K562 (cell line): ENCODE data around the gene HDAC3. TPM values are rescaled to one million over a fixed set of nuclear protein-coding genes. Genes with fewer than 3 reads are reported as not detected.
A peak's percentile ranks its signal among the peaks of the same experiment; 100 is the strongest.

Experiments used
- ATAC-seq: fragments of 200-7000 bp; cut with Tn5 transposase; 3 replicates; pipeline ENCODE4 v1.9.1; 2020; ENCODE audit warnings: moderate library complexity
- BruUV-seq: library from RNA; stranded (reverse); fragments of 400-500 nt; replicated peaks from 2 replicates; lab custom pipeline; 2021; lab: Mats Ljungman, UMichigan
- CTCF ChIA-PET: fragments of 300-600 bp; formaldehyde crosslinking; extraction: SDS; loops from one replicate; lab custom pipeline; 2021; ENCODE audit warnings: low intra/inter-chr PET ratio; lab: Yijun Ruan, JAX
- POLR2A ChIA-PET: fragments of 300-600, 350-650 bp; sonication (Branson Sonifier 250); formaldehyde crosslinking; extraction: SDS; loops from one replicate; lab custom pipeline; 2021; ENCODE audit warnings: antibody characterized with exemption, inconsistent platforms; lab: Yijun Ruan, JAX
- DNase-seq, 4 experiments: peaks; one replicate each; pipeline versions ENCODE4 v3.0.0 to v3.0.0-alpha.2; 2011 to 2018; ENCODE audit warnings: low spot score in 3 of 4, mixed read lengths in 3 of 4; ENCODE audit errors: extremely low read depth in 1 of 4
- FAIRE-seq: peaks from 2 replicates; lab custom pipeline; 2011; peaks lifted over from hg19 to GRCh38; lab: Jason Lieb, UNC
- H2AFZ ChIP-seq: 2 replicates; pipeline ENCODE4 v1.6.0; 2011; ENCODE audit warnings: low read depth, low read length, control low read depth, inconsistent platforms
- H3K27ac ChIP-seq: fragments of 200-600 bp; 3 replicates; pipeline ENCODE4 v1.8.0; 2011; ENCODE audit warnings: low read depth, mild to moderate bottlenecking, control low read depth, inconsistent platforms, low read length, moderate library complexity, mixed read lengths; ENCODE audit errors: extremely low read depth
- H3K27me3 ChIP-seq, 2 experiments: fragments of 300-600 bp in 1 of 2; 2 replicates in 1 of 2; 3 replicates in 1 of 2; pipeline versions ENCODE4 v1.6.0 to v1.8.0; 2011; ENCODE audit warnings: inconsistent platforms in 2 of 2, low read length in 2 of 2, mild to moderate bottlenecking in 1 of 2, mixed read lengths in 1 of 2, moderate library complexity in 1 of 2; ENCODE audit not compliant: control insufficient read depth in 2 of 2, insufficient read depth in 2 of 2
- H3K36me3 ChIP-seq: fragments of 300-600 bp; 3 replicates; pipeline ENCODE4 v1.8.0; 2011; ENCODE audit warnings: mild to moderate bottlenecking, low read length, inconsistent platforms; ENCODE audit not compliant: control insufficient read depth, insufficient read depth
- H3K4me1 ChIP-seq, 2 experiments: fragments of 200-600 bp in 1 of 2; replicated peaks in 1 of 2; 2 replicates in 1 of 2; 3 replicates in 1 of 2; pipeline versions ENCODE4 v1.5.1 to v1.8.0; 2011; ENCODE audit warnings: inconsistent platforms in 2 of 2, low read length in 2 of 2, mild to moderate bottlenecking in 1 of 2, mixed read lengths in 1 of 2, moderate library complexity in 1 of 2; ENCODE audit not compliant: control insufficient read depth in 2 of 2, insufficient read depth in 2 of 2
- H3K4me2 ChIP-seq: 2 replicates; pipeline ENCODE4 v1.6.1; 2011; ENCODE audit warnings: low read length, control low read depth, inconsistent platforms, mixed read lengths; ENCODE audit not compliant: insufficient read depth
- H3K4me3 ChIP-seq: fragments of 200-600 bp; sonication (generic), shearing (Covaris generic); 2 replicates; pipeline ENCODE4 v1.5.1; 2016; ENCODE audit warnings: control low read depth, inconsistent platforms
- H3K79me2 ChIP-seq: fragments of 200-600 bp; 3 replicates; pipeline ENCODE4 v1.8.0; 2011; ENCODE audit warnings: low read length, inconsistent platforms; ENCODE audit not compliant: control insufficient read depth, insufficient read depth
- H3K9ac ChIP-seq, 2 experiments: 2 replicates each; pipeline versions ENCODE4 v1.6.0 to v1.6.1; 2011; ENCODE audit warnings: low read depth in 2 of 2, low read length in 2 of 2, control low read depth in 1 of 2, inconsistent platforms in 1 of 2, mild to moderate bottlenecking in 1 of 2, mixed read lengths in 1 of 2; ENCODE audit not compliant: insufficient read depth in 1 of 2
- H3K9me1 ChIP-seq: one replicate; pipeline ENCODE4 v1.6.0; 2011; ENCODE audit warnings: inconsistent platforms, mild to moderate bottlenecking, low read length, moderate library complexity; ENCODE audit not compliant: control insufficient read depth, insufficient read depth
- H3K9me3 ChIP-seq: replicated peaks from 2 replicates; pipeline ENCODE4 v1.5.1; 2011; ENCODE audit warnings: low read depth, low read length, inconsistent platforms; ENCODE audit not compliant: control insufficient read depth, insufficient read depth
- H4K20me1 ChIP-seq: replicated peaks from 2 replicates; pipeline ENCODE4 v1.6.1; 2011; ENCODE audit warnings: low read length, inconsistent platforms, mixed read lengths; ENCODE audit not compliant: control insufficient read depth, insufficient read depth
- POLR2G ChIP-seq: fragments of 200-400 bp; formaldehyde crosslinking; IDR thresholded peaks from 2 replicates; pipeline ENCODE4 v1.6.1; 2017; ENCODE audit warnings: low read depth, mild to moderate bottlenecking, antibody characterized with exemption, low read length, moderate library complexity
- RBFOX2 ChIP-seq: fragments of 200-400 bp; formaldehyde crosslinking; IDR thresholded peaks from 2 replicates; pipeline ENCODE4 v1.6.1; 2017; ENCODE audit warnings: low read depth, mild to moderate bottlenecking, low read length, moderate library complexity
- WGBS: fragments of 100-300 bp; shearing (Covaris generic); methylation state at CpG from one replicate; pipeline ENCODE4 v1.1.6; 2016; ENCODE audit warnings: low coverage, mixed read lengths; ENCODE audit not compliant: insufficient coverage; ENCODE audit errors: missing lambda C conversion rate; 5-methylcytosine and 5-hydroxymethylcytosine counted together
- in situ Hi-C: fragments of 300-500 bp; cut with MboI; formaldehyde crosslinking; loops from 4 replicates; pipeline ENCODE4 v1.15.0; 2018; ENCODE audit warnings: inconsistent platforms, mixed read lengths
- intact Hi-C: fragments of 100-400 bp; cut with micrococcal nuclease; formaldehyde crosslinking; loops from 2 replicates; pipeline ENCODE4 v1.14.2; 2022
- polyA plus RNA-seq, 8 experiments: library from polyadenylated mRNA; depleted of rRNA in 4 of 8; stranded (reverse) in 5 of 8; unstranded in 3 of 8; fragments of >200 nt; fragmentation: Nextera tagmentation in 2 of 8; fragmentation: Illumina TruSeq in 1 of 8; extraction: Ambion mirVana in 2 of 8; extraction: Trizol in 1 of 8; gene quantifications; 2 replicates each; pipeline versions ENCODE4 v1.2.1 to v1.2.3, GENCODE V29; 2011 to 2014; ENCODE audit warnings: inconsistent platforms in 1 of 8, missing spikeins in 1 of 8
- total RNA-seq, 7 experiments: library from RNA; depleted of rRNA in 6 of 7; stranded (reverse); fragments of >200 nt in 6 of 7; fragmentation: Illumina TruSeq in 2 of 7; extraction: Trizol in 2 of 7; gene quantifications; 2 replicates each; pipeline versions ENCODE4 v1.2.1 to v1.2.3, GENCODE V29; 2011 to 2021; ENCODE audit warnings: low replicate concordance in 1 of 7
- TF ChIP-seq, protein P1 (sequence below): fragments of 250-450 bp; sonication (Bioruptor Pico); IDR thresholded peaks from 2 replicates; pipeline ENCODE4 v1.5.1; 2021; ENCODE audit warnings: mild to moderate bottlenecking

HDAC3 gene
- total and polyA plus RNA-seq, 9 of the 15 experiments (the other 6 are each of a cell fraction or from before 2014, with no cell fraction given), result 89.7 to 191 (median 119) TPM

DNA sequence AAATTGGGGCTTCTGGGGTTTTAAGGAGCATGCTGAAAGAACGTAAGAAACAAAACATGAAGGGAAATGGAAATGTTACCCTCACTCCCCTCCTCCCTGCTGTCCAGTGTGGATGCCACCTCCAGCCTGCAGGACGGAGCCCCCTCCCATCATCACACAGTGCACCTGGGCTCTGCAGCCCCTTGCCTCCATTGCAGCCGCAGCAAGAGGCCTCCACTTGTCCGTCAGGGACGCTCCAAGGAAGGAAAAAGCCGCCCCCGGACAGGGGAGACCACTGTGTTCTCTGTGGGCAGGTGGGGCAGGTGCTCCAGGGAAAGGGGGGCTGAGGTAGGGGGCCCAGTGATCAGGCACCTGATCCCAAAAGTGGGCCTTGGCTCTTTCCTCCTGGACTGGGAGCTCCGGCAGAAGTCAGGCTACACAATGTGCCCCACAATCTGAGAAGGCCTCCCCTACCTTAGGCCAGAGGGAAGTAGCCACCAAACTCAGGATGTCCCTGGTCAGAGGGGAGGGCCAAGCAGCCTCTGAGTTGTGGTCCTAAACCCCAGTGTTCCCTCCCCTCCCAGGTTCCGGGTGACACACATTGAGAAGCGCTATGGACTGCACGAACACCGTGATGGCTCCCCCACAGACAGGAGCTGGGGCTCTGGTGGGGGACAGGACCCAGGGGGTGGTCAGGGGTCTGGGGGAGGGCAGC, 2.9 kb upstream of the HDAC3 start:
- Histone ChIP-seq H2AFZ (no peak overlapping the region), H3K79me2 (peaks cover 44% of the 10 kb centered on the region), H3K4me1 (peaks cover 36 to 48% of the 10 kb centered on the region in 2 experiments), H3K4me3 (no peak overlapping the region), H3K9me1 (peaks cover 5% of the 10 kb centered on the region), H3K27ac (no peak overlapping the region; the same call in 2 of the 3 replicates), H3K27me3 (no peaks in the 10 kb centered on the region), H3K36me3 (peaks cover 54% of the 10 kb centered on the region), H3K4me2 (no peak overlapping the region), H3K9me3 (no peaks in the 10 kb centered on the region), H4K20me1 (peaks cover 12% of the 10 kb centered on the region; the same call in 1 of the 2 replicates), H3K9ac (no peak overlapping the region)
- no TSS peak for BruUV-seq
- TF ChIP-seq RBFOX2 (peak; percentile 26; the same call in 1 of the 2 replicates), POLR2G (peak; percentile 38; the same call in 1 of the 2 replicates)
- TF ChIP-seq, protein P1, sequence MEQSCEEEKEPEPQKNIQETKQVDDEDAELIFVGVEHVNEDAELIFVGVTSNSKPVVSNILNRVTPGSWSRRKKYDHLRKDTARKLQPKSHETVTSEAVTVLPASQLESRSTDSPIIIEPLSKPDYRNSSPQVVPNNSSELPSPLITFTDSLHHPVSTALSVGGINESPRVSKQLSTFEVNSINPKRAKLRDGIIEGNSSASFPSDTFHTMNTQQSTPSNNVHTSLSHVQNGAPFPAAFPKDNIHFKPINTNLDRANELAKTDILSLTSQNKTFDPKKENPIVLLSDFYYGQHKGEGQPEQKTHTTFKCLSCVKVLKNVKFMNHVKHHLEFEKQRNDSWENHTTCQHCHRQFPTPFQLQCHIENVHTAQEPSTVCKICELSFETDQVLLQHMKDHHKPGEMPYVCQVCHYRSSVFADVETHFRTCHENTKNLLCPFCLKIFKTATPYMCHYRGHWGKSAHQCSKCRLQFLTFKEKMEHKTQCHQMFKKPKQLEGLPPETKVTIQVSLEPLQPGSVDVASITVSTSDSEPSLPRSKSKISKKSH (CRISPR knock-in tag), result no peak
- DNase-seq (no peak), ATAC-seq (no peak), FAIRE-seq (no peak)
- intact Hi-C loops, result loop anchor here (5.0 kb wide), 1 partner anchor 47 kb away; no protein-coding TSS in a partner anchor
- ChIA-PET POLR2A (interaction anchor here (0.7 to 1.2 kb wide), 3 partner anchors 10 to 231 kb away, joined by 3 to 4 read pairs (median 3); no protein-coding TSS in a partner anchor), CTCF (no interaction called here)
- in situ Hi-C loops, result loop anchor here (5.0 kb wide), 1 partner anchor 47 kb away; no protein-coding TSS in a partner anchor
- WGBS, result 79% methylated on average over 9 of the region's 12 CpGs
